ENCODE measurements around the gene CEL. TPM values are rescaled to one million over a fixed set of nuclear protein-coding genes. Genes with fewer than 3 reads are reported as not detected.

CEL gene
- total and polyA plus RNA-seq, 2 experiments from 2014 or later, result 0.27 to 2.3 TPM

DNA sequence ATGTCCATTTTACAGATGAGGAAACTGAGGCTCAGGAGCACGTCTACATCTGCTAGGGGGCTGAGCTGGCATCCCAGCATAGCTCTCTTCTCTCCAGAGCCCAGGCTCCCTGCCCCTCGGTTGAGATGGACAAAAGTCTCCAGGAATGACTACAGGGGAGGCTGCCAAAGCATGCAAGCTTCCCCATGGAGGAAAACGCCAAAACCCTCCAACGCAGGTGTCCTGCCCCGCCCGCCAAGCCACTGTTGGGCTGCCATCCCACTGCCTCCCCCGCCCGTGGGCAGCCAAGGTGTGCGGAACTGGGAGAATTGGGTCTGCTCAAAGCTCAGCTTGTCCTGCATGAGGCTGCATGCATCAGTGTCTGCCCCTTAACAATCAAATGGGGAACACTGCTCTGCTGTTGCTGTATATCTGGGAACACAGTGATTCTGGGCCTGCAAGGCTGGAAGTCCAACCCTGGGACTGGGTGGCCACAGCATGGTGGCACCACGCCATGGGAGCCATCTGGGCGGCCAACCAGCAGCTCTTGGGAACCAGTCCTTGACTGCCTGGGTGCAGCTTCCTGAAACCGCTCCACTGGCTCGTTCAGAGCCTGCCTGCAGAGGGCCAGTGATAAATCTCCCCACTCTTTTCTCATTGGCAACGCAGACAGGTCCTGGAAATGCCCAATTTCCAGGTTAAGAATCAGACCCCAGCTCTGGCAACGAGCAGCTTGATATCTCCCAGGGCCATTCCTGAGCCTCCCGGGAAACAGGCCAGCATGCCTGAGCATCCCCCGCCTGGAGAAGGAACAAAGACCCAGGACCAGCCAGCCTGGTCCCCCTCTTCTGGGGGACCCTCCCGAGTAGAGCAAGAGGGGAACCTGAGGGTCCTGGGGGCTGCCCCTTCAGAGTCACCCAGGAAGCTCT is 55.7 kb downstream of the CEL start (continued):
- TF ChIP-seq, protein P1, sequence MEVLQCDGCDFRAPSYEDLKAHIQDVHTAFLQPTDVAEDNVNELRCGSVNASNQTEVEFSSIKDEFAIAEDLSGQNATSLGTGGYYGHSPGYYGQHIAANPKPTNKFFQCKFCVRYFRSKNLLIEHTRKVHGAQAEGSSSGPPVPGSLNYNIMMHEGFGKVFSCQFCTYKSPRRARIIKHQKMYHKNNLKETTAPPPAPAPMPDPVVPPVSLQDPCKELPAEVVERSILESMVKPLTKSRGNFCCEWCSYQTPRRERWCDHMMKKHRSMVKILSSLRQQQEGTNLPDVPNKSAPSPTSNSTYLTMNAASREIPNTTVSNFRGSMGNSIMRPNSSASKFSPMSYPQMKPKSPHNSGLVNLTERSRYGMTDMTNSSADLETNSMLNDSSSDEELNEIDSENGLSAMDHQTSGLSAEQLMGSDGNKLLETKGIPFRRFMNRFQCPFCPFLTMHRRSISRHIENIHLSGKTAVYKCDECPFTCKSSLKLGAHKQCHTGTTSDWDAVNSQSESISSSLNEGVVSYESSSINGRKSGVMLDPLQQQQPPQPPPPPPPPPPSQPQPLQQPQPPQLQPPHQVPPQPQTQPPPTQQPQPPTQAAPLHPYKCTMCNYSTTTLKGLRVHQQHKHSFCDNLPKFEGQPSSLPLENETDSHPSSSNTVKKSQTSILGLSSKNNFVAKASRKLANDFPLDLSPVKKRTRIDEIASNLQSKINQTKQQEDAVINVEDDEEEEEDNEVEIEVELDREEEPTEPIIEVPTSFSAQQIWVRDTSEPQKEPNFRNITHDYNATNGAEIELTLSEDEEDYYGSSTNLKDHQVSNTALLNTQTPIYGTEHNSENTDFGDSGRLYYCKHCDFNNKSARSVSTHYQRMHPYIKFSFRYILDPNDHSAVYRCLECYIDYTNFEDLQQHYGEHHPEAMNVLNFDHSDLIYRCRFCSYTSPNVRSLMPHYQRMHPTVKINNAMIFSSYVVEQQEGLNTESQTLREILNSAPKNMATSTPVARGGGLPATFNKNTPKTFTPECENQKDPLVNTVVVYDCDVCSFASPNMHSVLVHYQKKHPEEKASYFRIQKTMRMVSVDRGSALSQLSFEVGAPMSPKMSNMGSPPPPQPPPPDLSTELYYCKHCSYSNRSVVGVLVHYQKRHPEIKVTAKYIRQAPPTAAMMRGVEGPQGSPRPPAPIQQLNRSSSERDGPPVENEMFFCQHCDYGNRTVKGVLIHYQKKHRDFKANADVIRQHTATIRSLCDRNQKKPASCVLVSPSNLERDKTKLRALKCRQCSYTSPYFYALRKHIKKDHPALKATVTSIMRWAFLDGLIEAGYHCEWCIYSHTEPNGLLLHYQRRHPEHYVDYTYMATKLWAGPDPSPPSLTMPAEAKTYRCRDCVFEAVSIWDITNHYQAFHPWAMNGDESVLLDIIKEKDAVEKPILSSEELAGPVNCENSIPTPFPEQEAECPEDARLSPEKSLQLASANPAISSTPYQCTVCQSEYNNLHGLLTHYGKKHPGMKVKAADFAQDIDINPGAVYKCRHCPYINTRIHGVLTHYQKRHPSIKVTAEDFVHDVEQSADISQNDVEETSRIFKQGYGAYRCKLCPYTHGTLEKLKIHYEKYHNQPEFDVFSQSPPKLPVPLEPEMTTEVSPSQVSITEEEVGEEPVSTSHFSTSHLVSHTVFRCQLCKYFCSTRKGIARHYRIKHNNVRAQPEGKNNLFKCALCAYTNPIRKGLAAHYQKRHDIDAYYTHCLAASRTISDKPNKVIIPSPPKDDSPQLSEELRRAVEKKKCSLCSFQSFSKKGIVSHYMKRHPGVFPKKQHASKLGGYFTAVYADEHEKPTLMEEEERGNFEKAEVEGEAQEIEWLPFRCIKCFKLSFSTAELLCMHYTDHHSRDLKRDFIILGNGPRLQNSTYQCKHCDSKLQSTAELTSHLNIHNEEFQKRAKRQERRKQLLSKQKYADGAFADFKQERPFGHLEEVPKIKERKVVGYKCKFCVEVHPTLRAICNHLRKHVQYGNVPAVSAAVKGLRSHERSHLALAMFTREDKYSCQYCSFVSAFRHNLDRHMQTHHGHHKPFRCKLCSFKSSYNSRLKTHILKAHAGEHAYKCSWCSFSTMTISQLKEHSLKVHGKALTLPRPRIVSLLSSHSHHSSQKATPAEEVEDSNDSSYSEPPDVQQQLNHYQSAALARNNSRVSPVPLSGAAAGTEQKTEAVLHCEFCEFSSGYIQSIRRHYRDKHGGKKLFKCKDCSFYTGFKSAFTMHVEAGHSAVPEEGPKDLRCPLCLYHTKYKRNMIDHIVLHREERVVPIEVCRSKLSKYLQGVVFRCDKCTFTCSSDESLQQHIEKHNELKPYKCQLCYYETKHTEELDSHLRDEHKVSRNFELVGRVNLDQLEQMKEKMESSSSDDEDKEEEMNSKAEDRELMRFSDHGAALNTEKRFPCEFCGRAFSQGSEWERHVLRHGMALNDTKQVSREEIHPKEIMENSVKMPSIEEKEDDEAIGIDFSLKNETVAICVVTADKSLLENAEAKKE (CRISPR knock-in tag; IDR thresholded peaks at IDR 0.05), result no peak
- TF ChIP-seq, protein P2, sequence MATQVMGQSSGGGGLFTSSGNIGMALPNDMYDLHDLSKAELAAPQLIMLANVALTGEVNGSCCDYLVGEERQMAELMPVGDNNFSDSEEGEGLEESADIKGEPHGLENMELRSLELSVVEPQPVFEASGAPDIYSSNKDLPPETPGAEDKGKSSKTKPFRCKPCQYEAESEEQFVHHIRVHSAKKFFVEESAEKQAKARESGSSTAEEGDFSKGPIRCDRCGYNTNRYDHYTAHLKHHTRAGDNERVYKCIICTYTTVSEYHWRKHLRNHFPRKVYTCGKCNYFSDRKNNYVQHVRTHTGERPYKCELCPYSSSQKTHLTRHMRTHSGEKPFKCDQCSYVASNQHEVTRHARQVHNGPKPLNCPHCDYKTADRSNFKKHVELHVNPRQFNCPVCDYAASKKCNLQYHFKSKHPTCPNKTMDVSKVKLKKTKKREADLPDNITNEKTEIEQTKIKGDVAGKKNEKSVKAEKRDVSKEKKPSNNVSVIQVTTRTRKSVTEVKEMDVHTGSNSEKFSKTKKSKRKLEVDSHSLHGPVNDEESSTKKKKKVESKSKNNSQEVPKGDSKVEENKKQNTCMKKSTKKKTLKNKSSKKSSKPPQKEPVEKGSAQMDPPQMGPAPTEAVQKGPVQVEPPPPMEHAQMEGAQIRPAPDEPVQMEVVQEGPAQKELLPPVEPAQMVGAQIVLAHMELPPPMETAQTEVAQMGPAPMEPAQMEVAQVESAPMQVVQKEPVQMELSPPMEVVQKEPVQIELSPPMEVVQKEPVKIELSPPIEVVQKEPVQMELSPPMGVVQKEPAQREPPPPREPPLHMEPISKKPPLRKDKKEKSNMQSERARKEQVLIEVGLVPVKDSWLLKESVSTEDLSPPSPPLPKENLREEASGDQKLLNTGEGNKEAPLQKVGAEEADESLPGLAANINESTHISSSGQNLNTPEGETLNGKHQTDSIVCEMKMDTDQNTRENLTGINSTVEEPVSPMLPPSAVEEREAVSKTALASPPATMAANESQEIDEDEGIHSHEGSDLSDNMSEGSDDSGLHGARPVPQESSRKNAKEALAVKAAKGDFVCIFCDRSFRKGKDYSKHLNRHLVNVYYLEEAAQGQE (IDR thresholded peaks at IDR 0.05; ENCODE audit: unreplicated experiment), result no peak
- TF ChIP-seq NANOG (IDR thresholded peaks at IDR 0.05; ENCODE audit: borderline replicate concordance) (no peak), CREB1 (CRISPR knock-in tag; IDR thresholded peaks at IDR 0.05; ENCODE audit: low read depth) (no peak), ZNF114 (CRISPR knock-in tag; IDR thresholded peaks at IDR 0.05) (no peak), STAT1 (IDR thresholded peaks at IDR 0.05; ENCODE audit: unreplicated experiment) (no peak)
- TF ChIP-seq, protein P3, sequence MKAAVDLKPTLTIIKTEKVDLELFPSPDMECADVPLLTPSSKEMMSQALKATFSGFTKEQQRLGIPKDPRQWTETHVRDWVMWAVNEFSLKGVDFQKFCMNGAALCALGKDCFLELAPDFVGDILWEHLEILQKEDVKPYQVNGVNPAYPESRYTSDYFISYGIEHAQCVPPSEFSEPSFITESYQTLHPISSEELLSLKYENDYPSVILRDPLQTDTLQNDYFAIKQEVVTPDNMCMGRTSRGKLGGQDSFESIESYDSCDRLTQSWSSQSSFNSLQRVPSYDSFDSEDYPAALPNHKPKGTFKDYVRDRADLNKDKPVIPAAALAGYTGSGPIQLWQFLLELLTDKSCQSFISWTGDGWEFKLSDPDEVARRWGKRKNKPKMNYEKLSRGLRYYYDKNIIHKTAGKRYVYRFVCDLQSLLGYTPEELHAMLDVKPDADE (IDR thresholded peaks at IDR 0.05), result no peak
